ENCODE measurements around the gene PSMC3IP.

DNA sequence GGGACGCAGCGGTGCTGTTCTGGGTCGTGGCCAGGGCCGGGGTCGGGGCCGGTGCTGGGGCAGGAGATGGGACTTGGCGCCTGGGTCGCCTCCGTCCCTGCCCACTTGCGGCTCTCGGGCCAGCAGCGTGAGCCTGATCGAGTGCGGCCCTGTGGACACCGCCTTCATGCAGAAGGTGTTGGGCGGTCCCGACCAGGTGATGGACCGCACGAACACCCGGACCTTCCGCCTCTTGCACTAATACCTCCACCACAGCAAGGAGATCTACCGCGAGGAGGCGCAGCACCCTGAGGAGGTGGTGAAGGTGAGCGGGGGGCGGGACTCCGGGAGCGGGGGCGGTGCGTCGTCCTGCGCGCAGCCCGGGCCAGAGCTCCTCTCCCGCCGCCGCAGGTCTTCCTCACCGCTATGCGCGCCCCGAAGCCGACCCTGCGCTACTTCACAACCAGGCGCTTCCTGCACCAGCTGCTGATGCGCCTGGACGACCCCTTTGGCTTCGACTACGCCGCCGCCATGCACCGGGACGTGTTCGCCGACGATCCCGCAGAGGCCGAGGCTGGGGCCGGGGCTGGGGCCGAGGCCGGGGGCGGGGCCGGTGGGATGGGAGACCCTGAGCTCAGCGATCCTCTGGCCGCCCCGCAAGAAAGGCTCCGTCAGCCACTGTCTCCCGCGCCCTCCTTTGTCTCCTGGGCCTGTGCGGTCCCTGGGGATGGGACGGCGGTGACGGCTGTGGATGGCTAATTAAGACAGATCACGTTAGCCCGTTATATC, 29.3 kb downstream of the PSMC3IP start:
- TF ChIP-seq, protein P1, sequence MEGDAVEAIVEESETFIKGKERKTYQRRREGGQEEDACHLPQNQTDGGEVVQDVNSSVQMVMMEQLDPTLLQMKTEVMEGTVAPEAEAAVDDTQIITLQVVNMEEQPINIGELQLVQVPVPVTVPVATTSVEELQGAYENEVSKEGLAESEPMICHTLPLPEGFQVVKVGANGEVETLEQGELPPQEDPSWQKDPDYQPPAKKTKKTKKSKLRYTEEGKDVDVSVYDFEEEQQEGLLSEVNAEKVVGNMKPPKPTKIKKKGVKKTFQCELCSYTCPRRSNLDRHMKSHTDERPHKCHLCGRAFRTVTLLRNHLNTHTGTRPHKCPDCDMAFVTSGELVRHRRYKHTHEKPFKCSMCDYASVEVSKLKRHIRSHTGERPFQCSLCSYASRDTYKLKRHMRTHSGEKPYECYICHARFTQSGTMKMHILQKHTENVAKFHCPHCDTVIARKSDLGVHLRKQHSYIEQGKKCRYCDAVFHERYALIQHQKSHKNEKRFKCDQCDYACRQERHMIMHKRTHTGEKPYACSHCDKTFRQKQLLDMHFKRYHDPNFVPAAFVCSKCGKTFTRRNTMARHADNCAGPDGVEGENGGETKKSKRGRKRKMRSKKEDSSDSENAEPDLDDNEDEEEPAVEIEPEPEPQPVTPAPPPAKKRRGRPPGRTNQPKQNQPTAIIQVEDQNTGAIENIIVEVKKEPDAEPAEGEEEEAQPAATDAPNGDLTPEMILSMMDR (IDR thresholded peaks at IDR 0.05; ENCODE audit: low read depth, low read length, missing input control): peak; percentile 38
- TF ChIP-seq SP1 (IDR thresholded peaks at IDR 0.05) (no peak), ATF3 (IDR thresholded peaks at IDR 0.05) (no peak), RXRA (IDR thresholded peaks at IDR 0.05) (peak in 1 of 2 donors; percentile 13), RAD21 (IDR thresholded peaks at IDR 0.05) (peak; percentile 51 to 69), FOXA2 (IDR thresholded peaks at IDR 0.05) (no peak), TAF1 (conservative IDR thresholded peaks at IDR 0.05) (no peak), ZBTB33 (IDR thresholded peaks at IDR 0.05) (no peak), EGR1 (IDR thresholded peaks at IDR 0.05; ENCODE audit: low read depth in 2 of 2) (peak; percentile 67 to 70), HNF4G (IDR thresholded peaks at IDR 0.05) (no peak), YY1 (IDR thresholded peaks at IDR 0.05) (no peak), HNF4A (conservative IDR thresholded peaks at IDR 0.05) (no peak), JUND (IDR thresholded peaks at IDR 0.05) (no peak)
- TF ChIP-seq, protein P2, sequence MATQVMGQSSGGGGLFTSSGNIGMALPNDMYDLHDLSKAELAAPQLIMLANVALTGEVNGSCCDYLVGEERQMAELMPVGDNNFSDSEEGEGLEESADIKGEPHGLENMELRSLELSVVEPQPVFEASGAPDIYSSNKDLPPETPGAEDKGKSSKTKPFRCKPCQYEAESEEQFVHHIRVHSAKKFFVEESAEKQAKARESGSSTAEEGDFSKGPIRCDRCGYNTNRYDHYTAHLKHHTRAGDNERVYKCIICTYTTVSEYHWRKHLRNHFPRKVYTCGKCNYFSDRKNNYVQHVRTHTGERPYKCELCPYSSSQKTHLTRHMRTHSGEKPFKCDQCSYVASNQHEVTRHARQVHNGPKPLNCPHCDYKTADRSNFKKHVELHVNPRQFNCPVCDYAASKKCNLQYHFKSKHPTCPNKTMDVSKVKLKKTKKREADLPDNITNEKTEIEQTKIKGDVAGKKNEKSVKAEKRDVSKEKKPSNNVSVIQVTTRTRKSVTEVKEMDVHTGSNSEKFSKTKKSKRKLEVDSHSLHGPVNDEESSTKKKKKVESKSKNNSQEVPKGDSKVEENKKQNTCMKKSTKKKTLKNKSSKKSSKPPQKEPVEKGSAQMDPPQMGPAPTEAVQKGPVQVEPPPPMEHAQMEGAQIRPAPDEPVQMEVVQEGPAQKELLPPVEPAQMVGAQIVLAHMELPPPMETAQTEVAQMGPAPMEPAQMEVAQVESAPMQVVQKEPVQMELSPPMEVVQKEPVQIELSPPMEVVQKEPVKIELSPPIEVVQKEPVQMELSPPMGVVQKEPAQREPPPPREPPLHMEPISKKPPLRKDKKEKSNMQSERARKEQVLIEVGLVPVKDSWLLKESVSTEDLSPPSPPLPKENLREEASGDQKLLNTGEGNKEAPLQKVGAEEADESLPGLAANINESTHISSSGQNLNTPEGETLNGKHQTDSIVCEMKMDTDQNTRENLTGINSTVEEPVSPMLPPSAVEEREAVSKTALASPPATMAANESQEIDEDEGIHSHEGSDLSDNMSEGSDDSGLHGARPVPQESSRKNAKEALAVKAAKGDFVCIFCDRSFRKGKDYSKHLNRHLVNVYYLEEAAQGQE (IDR thresholded peaks at IDR 0.05): no peak
